ENCODE results near the gene SH3YL1. TPM values are rescaled to one million over a fixed set of nuclear protein-coding genes. Genes with fewer than 3 reads are reported as not detected.

The SH3YL1 gene
- total and polyA plus RNA-seq, 2 donors from 2014 or later: 57.3 to 111 TPM

DNA sequence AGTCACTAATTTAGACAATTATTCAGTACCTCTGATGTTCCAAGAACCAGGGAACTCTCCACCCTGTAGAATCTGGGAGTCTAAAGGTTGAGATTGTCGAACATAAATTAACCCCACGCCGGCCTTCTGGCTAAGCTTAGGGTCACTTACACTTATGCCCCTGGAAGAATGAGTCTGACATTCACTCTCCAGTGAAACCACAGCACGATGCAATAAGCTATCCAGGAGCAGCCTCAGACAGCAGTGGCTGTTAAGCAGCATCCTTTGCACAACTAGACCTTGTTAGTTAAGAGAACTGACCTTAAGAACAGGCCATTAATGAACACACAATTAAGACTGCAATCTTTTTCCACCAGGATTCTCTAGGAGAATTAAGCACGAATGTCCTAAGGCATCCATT, 25.0 kb downstream of the SH3YL1 start:
- H3K27ac ChIP-seq (ENCODE audit: low read depth in 2 of 2, low read length in 2 of 2): no peak overlapping the region
- H3K9me3 ChIP-seq (ENCODE audit: control insufficient read depth in 2 of 3, insufficient read depth in 1 of 3, low read length in 3 of 3): peaks cover 0 to 3% (median 3%) of the 10 kb centered on the region in 3 donors
- H3K9ac ChIP-seq (ENCODE audit: low read length in 3 of 3): no peak overlapping the region
- peaks cover 6 to 16% (median 15%) of the 10 kb centered on the region in 3 donors for H3K36me3 ChIP-seq (ENCODE audit: control insufficient read depth in 2 of 3, insufficient read depth in 3 of 3, low read length in 3 of 3)
- peaks cover 0 to 4% (median 3%) of the 10 kb centered on the region in 3 donors for H3K4me1 ChIP-seq (ENCODE audit: control insufficient read depth in 2 of 3, insufficient read depth in 2 of 3, low read depth in 1 of 3, low read length in 3 of 3)
- TF ChIP-seq, protein P1, sequence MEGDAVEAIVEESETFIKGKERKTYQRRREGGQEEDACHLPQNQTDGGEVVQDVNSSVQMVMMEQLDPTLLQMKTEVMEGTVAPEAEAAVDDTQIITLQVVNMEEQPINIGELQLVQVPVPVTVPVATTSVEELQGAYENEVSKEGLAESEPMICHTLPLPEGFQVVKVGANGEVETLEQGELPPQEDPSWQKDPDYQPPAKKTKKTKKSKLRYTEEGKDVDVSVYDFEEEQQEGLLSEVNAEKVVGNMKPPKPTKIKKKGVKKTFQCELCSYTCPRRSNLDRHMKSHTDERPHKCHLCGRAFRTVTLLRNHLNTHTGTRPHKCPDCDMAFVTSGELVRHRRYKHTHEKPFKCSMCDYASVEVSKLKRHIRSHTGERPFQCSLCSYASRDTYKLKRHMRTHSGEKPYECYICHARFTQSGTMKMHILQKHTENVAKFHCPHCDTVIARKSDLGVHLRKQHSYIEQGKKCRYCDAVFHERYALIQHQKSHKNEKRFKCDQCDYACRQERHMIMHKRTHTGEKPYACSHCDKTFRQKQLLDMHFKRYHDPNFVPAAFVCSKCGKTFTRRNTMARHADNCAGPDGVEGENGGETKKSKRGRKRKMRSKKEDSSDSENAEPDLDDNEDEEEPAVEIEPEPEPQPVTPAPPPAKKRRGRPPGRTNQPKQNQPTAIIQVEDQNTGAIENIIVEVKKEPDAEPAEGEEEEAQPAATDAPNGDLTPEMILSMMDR (IDR thresholded peaks at IDR 0.05; ENCODE audit: borderline replicate concordance, extremely low read depth, insufficient read depth): no peak
- intact Hi-C loops (cut with DNase I): no loop called here
- no peaks in the 10 kb centered on the region for H3K27me3 ChIP-seq (ENCODE audit: control insufficient read depth, insufficient read depth, low read length)
- H3K4me3 ChIP-seq (ENCODE audit: low read length in 3 of 3): no peak overlapping the region
- FAIRE-seq: no peak
- peak in 2 of 5 donors; percentile 39 to 49 for DNase-seq

- H3K4me1 ChIP-seq (ENCODE audit: control insufficient read depth in 2 of 3, insufficient read depth in 2 of 3, low read depth in 1 of 3, low read length in 3 of 3): peaks cover 0 to 4% (median 3%) of the 10 kb centered on the region in 3 donors
- peaks cover 0 to 3% (median 3%) of the 10 kb centered on the region in 3 donors for H3K9me3 ChIP-seq (ENCODE audit: control insufficient read depth in 2 of 3, insufficient read depth in 1 of 3, low read length in 3 of 3)
- peaks cover 1 to 12% (median 10%) of the 10 kb centered on the region in 3 donors for H3K36me3 ChIP-seq (ENCODE audit: control insufficient read depth in 2 of 3, insufficient read depth in 3 of 3, low read length in 3 of 3)
- H3K9ac ChIP-seq (ENCODE audit: low read length in 3 of 3): no peak overlapping the region
- no peaks in the 10 kb centered on the region for H3K27me3 ChIP-seq (ENCODE audit: control insufficient read depth, insufficient read depth, low read length)
- no peak for FAIRE-seq
- H3K27ac ChIP-seq (ENCODE audit: low read depth in 2 of 2, low read length in 2 of 2): peak overlapping the region in 1 of 2 donors; percentile 14
- intact Hi-C loops (cut with DNase I): no loop called here
- peak in 1 of 5 donors; percentile 76 for DNase-seq
- H3K4me3 ChIP-seq (ENCODE audit: low read length in 3 of 3): no peak overlapping the region
- TF ChIP-seq, protein P1 (IDR thresholded peaks at IDR 0.05; ENCODE audit: borderline replicate concordance, extremely low read depth, insufficient read depth): no peak
These were observed 25.4 kb downstream of the SH3YL1 start for GRCh38 chr2:238431-238830.

- no peak overlapping the region for H3K9ac ChIP-seq (ENCODE audit: low read length in 3 of 3)
- FAIRE-seq (no peak), DNase-seq (peak in 2 of 5 donors; percentile 7 to 41)
- H3K4me3 ChIP-seq (ENCODE audit: low read length in 3 of 3): no peak overlapping the region
- H3K27ac ChIP-seq (ENCODE audit: low read depth in 2 of 2, low read length in 2 of 2): no peak overlapping the region
- H3K27me3 ChIP-seq (ENCODE audit: control insufficient read depth, insufficient read depth, low read length): no peaks in the 10 kb centered on the region
- peaks cover 0 to 3% (median 3%) of the 10 kb centered on the region in 3 donors for H3K9me3 ChIP-seq (ENCODE audit: control insufficient read depth in 2 of 3, insufficient read depth in 1 of 3, low read length in 3 of 3)
- intact Hi-C loops (cut with DNase I): no loop called here
- H3K36me3 ChIP-seq (ENCODE audit: control insufficient read depth in 2 of 3, insufficient read depth in 3 of 3, low read length in 3 of 3): peaks cover 0 to 9% (median 5%) of the 10 kb centered on the region in 3 donors
- TF ChIP-seq, protein P1 (IDR thresholded peaks at IDR 0.05; ENCODE audit: borderline replicate concordance, extremely low read depth, insufficient read depth): no peak
- H3K4me1 ChIP-seq (ENCODE audit: control insufficient read depth in 2 of 3, insufficient read depth in 2 of 3, low read depth in 1 of 3, low read length in 3 of 3): peaks cover 0 to 4% (median 3%) of the 10 kb centered on the region in 3 donors
These were observed 26.0 kb downstream of the SH3YL1 start for GRCh38 chr2:237878-238277.

Measured in kidney (tissue), 14 donors.